GM19395 (cell line): ENCODE data around the gene ABCA4.
"Not testable (repeated sequence)": the region's sequence is repeated elsewhere in the genome, so short reads cannot be mapped to it uniquely, and the experiment has no call there.

Experiments used
- ATAC-seq: cut with Tn5 transposase; IDR thresholded peaks from one replicate; pipeline ENCODE4 v1.9.1; 2021; ENCODE audit warnings: mild to moderate bottlenecking, moderate library complexity; ENCODE audit not compliant: unreplicated experiment

ABCA4 gene

GRCh38 chr1:93958032-93958725, 162.8 kb downstream of the ABCA4 start:
- ATAC-seq = no peak

- no peak for ATAC-seq
Measured at GRCh38 chr1:93955765-93956164, 165.2 kb downstream of the ABCA4 start.

- not testable (repeated sequence) for ATAC-seq
Measured at GRCh38 chr1:93947002-93947686, 173.8 kb downstream of the ABCA4 start.
